Endothelial cell (in vitro differentiated cells): ENCODE data around the gene KIFAP3. TPM values are rescaled to one million over a fixed set of nuclear protein-coding genes. Genes with fewer than 3 reads are reported as not detected.
A peak's percentile ranks its signal among the peaks of the same experiment; 100 is the strongest.

Experiments used
- DNase-seq: peaks from one replicate; pipeline ENCODE4 v3.0.0; 2021; ENCODE audit warnings: low spot score
- H3K27ac Mint-ChIP-seq: one replicate; pipeline ENCODE4 v1.8.0; 2021; ENCODE audit warnings: mixed read lengths, inconsistent platforms; ENCODE audit not compliant: unreplicated experiment
- H3K27me3 Mint-ChIP-seq: one replicate; pipeline ENCODE4 v1.8.0; 2021; ENCODE audit warnings: mild to moderate bottlenecking, moderate library complexity, mixed read lengths, inconsistent platforms; ENCODE audit not compliant: unreplicated experiment
- H3K36me3 Mint-ChIP-seq: one replicate; pipeline ENCODE4 v1.8.0; 2021; ENCODE audit warnings: mild to moderate bottlenecking, low read depth, mixed read lengths, inconsistent platforms; ENCODE audit not compliant: unreplicated experiment
- H3K4me1 Mint-ChIP-seq: one replicate; pipeline ENCODE4 v1.8.0; 2021; ENCODE audit warnings: mild to moderate bottlenecking, mixed read lengths, inconsistent platforms; ENCODE audit not compliant: unreplicated experiment
- H3K4me3 Mint-ChIP-seq: one replicate; pipeline ENCODE4 v1.8.0; 2021; ENCODE audit warnings: mild to moderate bottlenecking, mixed read lengths, inconsistent platforms; ENCODE audit not compliant: unreplicated experiment
- H3K9me3 Mint-ChIP-seq: one replicate; pipeline ENCODE4 v1.8.0; 2021; ENCODE audit warnings: mixed read lengths, inconsistent platforms; ENCODE audit not compliant: unreplicated experiment
- CTCF ChIP-seq: fragments of 200-600 bp; sonication (generic); IDR thresholded peaks from one replicate; pipeline ENCODE4 v1.5.0; 2021; ENCODE audit warnings: antibody characterized with exemption; ENCODE audit not compliant: unreplicated experiment
- total RNA-seq: library from RNA; stranded (reverse); fragmentation: NEBNext Ultra II Directional; extraction: Animal tissue kit (Norgen Biotek cat#: 25700); gene quantifications from one replicate; pipeline ENCODE4 v1.2.1, GENCODE V29; 2021; ENCODE audit not compliant: unreplicated experiment

KIFAP3 gene
- total RNA-seq, 1 donor from 2014 or later: 49.7 TPM

GRCh38 chr1:169882039-169882511 lies 192.4 kb downstream of the KIFAP3 start:
- Mint-ChIP-seq H3K4me1 (peaks cover 9% of the 10 kb centered on the region), H3K36me3 (peaks cover 19% of the 10 kb centered on the region), H3K27ac (no peak overlapping the region), H3K9me3 (no peaks in the 10 kb centered on the region), H3K27me3 (peaks cover 2% of the 10 kb centered on the region), H3K4me3 (no peak overlapping the region)
- TF ChIP-seq CTCF: no peak
- DNase-seq: no peak

GRCh38 chr1:169879034-169879840 lies 195.3 kb downstream of the KIFAP3 start:
- Mint-ChIP-seq H3K9me3 (no peaks in the 10 kb centered on the region), H3K27ac (no peak overlapping the region), H3K36me3 (peaks cover 29% of the 10 kb centered on the region), H3K4me1 (peaks cover 9% of the 10 kb centered on the region), H3K27me3 (peaks cover 2% of the 10 kb centered on the region), H3K4me3 (no peak overlapping the region)
- DNase-seq: no peak
- TF ChIP-seq CTCF: no peak

- no peak for DNase-seq
- no peaks in the 10 kb centered on the region for H3K9me3 Mint-ChIP-seq
- TF ChIP-seq CTCF: no peak
- H3K36me3 Mint-ChIP-seq: peaks cover 36% of the 10 kb centered on the region
- H3K27me3 Mint-ChIP-seq: peaks cover 2% of the 10 kb centered on the region
- H3K4me3 Mint-ChIP-seq: no peak overlapping the region
- H3K4me1 Mint-ChIP-seq: peaks cover 9% of the 10 kb centered on the region
- H3K27ac Mint-ChIP-seq: no peak overlapping the region
Measured at GRCh38 chr1:169878498-169878897, 196.0 kb downstream of the KIFAP3 start.

GRCh38 chr1:169877800-169878491 lies 196.5 kb downstream of the KIFAP3 start:
- H3K4me3 Mint-ChIP-seq: no peak overlapping the region
- TF ChIP-seq CTCF: no peak
- peaks cover 9% of the 10 kb centered on the region for H3K4me1 Mint-ChIP-seq
- H3K9me3 Mint-ChIP-seq: peaks cover 4% of the 10 kb centered on the region
- H3K27me3 Mint-ChIP-seq: no peaks in the 10 kb centered on the region
- H3K36me3 Mint-ChIP-seq: peaks cover 36% of the 10 kb centered on the region
- no peak overlapping the region for H3K27ac Mint-ChIP-seq
- no peak for DNase-seq

- DNase-seq: no peak
- no peak overlapping the region for H3K27ac Mint-ChIP-seq
Measured at GRCh38 chr1:169874229-169874628, 200.3 kb downstream of the KIFAP3 start.

More at GRCh38 chr1:169874229-169874628, 200.3 kb downstream of the KIFAP3 start:
- Mint-ChIP-seq H3K4me3 (peak overlapping the region; percentile 43), H3K9me3 (peaks cover 4% of the 10 kb centered on the region), H3K27me3 (no peaks in the 10 kb centered on the region), H3K4me1 (peaks cover 6% of the 10 kb centered on the region), H3K36me3 (peaks cover 53% of the 10 kb centered on the region)
- no peak for TF ChIP-seq CTCF
